ENCODE measurements around the gene PDE5A. TPM values are rescaled to one million over a fixed set of nuclear protein-coding genes. Genes with fewer than 3 reads are reported as not detected.

Gene PDE5A
- total RNA-seq, 1 experiment from 2014 or later, result 0.30 TPM

GRCh38 chr4:119655111-119655837 lies 26.7 kb upstream of the PDE5A start:
- H3K9me2 ChIP-seq (replicated peaks; ENCODE audit: insufficient read depth, low read length), result no peaks in the 10 kb centered on the region
- no peak overlapping the region for H3K4me2 ChIP-seq (ENCODE audit: low read depth, low read length, poor library complexity, severe bottlenecking)
- no peak overlapping the region for H2AFZ ChIP-seq (ENCODE audit: low read length)
- H4K20me1 ChIP-seq (ENCODE audit: insufficient read depth, low read depth, low read length), result no peaks in the 10 kb centered on the region
- no peaks in the 10 kb centered on the region for H3K9me3 ChIP-seq (ENCODE audit: low read length)
- H3K27ac ChIP-seq (ENCODE audit: low read length), result no peak overlapping the region
- H3K4me3 ChIP-seq (ENCODE audit: low read length), result no peak overlapping the region
- no peaks in the 10 kb centered on the region for H3K79me2 ChIP-seq (ENCODE audit: low read length)
- no peaks in the 10 kb centered on the region for H3K36me3 ChIP-seq (ENCODE audit: insufficient read depth, low read length)
- no peak for DNase-seq
- no peaks in the 10 kb centered on the region for H3K4me1 ChIP-seq (ENCODE audit: low read length)
- no peaks in the 10 kb centered on the region for H3K27me3 ChIP-seq (ENCODE audit: low read length)
- no peak overlapping the region for H3K9ac ChIP-seq (ENCODE audit: low read length)

GRCh38 chr4:119653990-119654389 lies 25.4 kb upstream of the PDE5A start:
- H3K27me3 ChIP-seq (ENCODE audit: low read length), result no peaks in the 10 kb centered on the region
- H3K4me1 ChIP-seq (ENCODE audit: low read length), result no peaks in the 10 kb centered on the region
- H3K79me2 ChIP-seq (ENCODE audit: low read length), result no peaks in the 10 kb centered on the region
- H3K4me2 ChIP-seq (ENCODE audit: low read depth, low read length, poor library complexity, severe bottlenecking), result no peak overlapping the region
- H3K4me3 ChIP-seq (ENCODE audit: low read length), result no peak overlapping the region
- no peak overlapping the region for H2AFZ ChIP-seq (ENCODE audit: low read length)
- no peaks in the 10 kb centered on the region for H4K20me1 ChIP-seq (ENCODE audit: insufficient read depth, low read depth, low read length)
- no peak for DNase-seq
- H3K27ac ChIP-seq (ENCODE audit: low read length), result no peak overlapping the region
- no peaks in the 10 kb centered on the region for H3K9me2 ChIP-seq (replicated peaks; ENCODE audit: insufficient read depth, low read length)
- H3K9ac ChIP-seq (ENCODE audit: low read length), result no peak overlapping the region
- no peaks in the 10 kb centered on the region for H3K36me3 ChIP-seq (ENCODE audit: insufficient read depth, low read length)
- no peaks in the 10 kb centered on the region for H3K9me3 ChIP-seq (ENCODE audit: low read length)

GRCh38 chr4:119652998-119653397 lies 24.4 kb upstream of the PDE5A start:
- no peak overlapping the region for H3K4me2 ChIP-seq (ENCODE audit: low read depth, low read length, poor library complexity, severe bottlenecking)
- no peaks in the 10 kb centered on the region for H3K27me3 ChIP-seq (ENCODE audit: low read length)
- H3K36me3 ChIP-seq (ENCODE audit: insufficient read depth, low read length), result no peaks in the 10 kb centered on the region
- H3K9ac ChIP-seq (ENCODE audit: low read length), result no peak overlapping the region
- no peaks in the 10 kb centered on the region for H3K9me2 ChIP-seq (replicated peaks; ENCODE audit: insufficient read depth, low read length)
- DNase-seq, result no peak
- H3K27ac ChIP-seq (ENCODE audit: low read length), result no peak overlapping the region
- no peak overlapping the region for H3K4me3 ChIP-seq (ENCODE audit: low read length)
- no peaks in the 10 kb centered on the region for H3K79me2 ChIP-seq (ENCODE audit: low read length)
- H4K20me1 ChIP-seq (ENCODE audit: insufficient read depth, low read depth, low read length), result no peaks in the 10 kb centered on the region
- no peaks in the 10 kb centered on the region for H3K4me1 ChIP-seq (ENCODE audit: low read length)
- H3K9me3 ChIP-seq (ENCODE audit: low read length), result no peaks in the 10 kb centered on the region
- H2AFZ ChIP-seq (ENCODE audit: low read length), result no peak overlapping the region

GRCh38 chr4:119648398-119648797 lies 19.8 kb upstream of the PDE5A start:
- no peak overlapping the region for H3K4me2 ChIP-seq (ENCODE audit: low read depth, low read length, poor library complexity, severe bottlenecking)
- H3K9ac ChIP-seq (ENCODE audit: low read length), result no peak overlapping the region
- H3K79me2 ChIP-seq (ENCODE audit: low read length), result no peaks in the 10 kb centered on the region
- DNase-seq, result no peak
- H2AFZ ChIP-seq (ENCODE audit: low read length), result no peak overlapping the region
- no peaks in the 10 kb centered on the region for H3K9me3 ChIP-seq (ENCODE audit: low read length)
- no peaks in the 10 kb centered on the region for H3K27me3 ChIP-seq (ENCODE audit: low read length)
- H4K20me1 ChIP-seq (ENCODE audit: insufficient read depth, low read depth, low read length), result no peaks in the 10 kb centered on the region
- H3K27ac ChIP-seq (ENCODE audit: low read length), result no peak overlapping the region
- no peaks in the 10 kb centered on the region for H3K36me3 ChIP-seq (ENCODE audit: insufficient read depth, low read length)
- no peaks in the 10 kb centered on the region for H3K9me2 ChIP-seq (replicated peaks; ENCODE audit: insufficient read depth, low read length)
- no peak overlapping the region for H3K4me3 ChIP-seq (ENCODE audit: low read length)
- no peaks in the 10 kb centered on the region for H3K4me1 ChIP-seq (ENCODE audit: low read length)

- no peak overlapping the region for H3K27ac ChIP-seq (ENCODE audit: low read length)
- no peak for DNase-seq
- H3K27me3 ChIP-seq (ENCODE audit: low read length), result no peaks in the 10 kb centered on the region
- H3K9me2 ChIP-seq (replicated peaks; ENCODE audit: insufficient read depth, low read length), result no peaks in the 10 kb centered on the region
- H3K4me1 ChIP-seq (ENCODE audit: low read length), result no peaks in the 10 kb centered on the region
- no peak overlapping the region for H3K9ac ChIP-seq (ENCODE audit: low read length)
- no peak overlapping the region for H3K4me2 ChIP-seq (ENCODE audit: low read depth, low read length, poor library complexity, severe bottlenecking)
- no peaks in the 10 kb centered on the region for H3K79me2 ChIP-seq (ENCODE audit: low read length)
- H2AFZ ChIP-seq (ENCODE audit: low read length), result no peak overlapping the region
- no peaks in the 10 kb centered on the region for H4K20me1 ChIP-seq (ENCODE audit: insufficient read depth, low read depth, low read length)
- no peaks in the 10 kb centered on the region for H3K9me3 ChIP-seq (ENCODE audit: low read length)
- H3K4me3 ChIP-seq (ENCODE audit: low read length), result no peak overlapping the region
- H3K36me3 ChIP-seq (ENCODE audit: insufficient read depth, low read length), result no peaks in the 10 kb centered on the region
Measured at GRCh38 chr4:119647558-119647957, 19.0 kb upstream of the PDE5A start.

- H3K9me3 ChIP-seq (ENCODE audit: low read length), result no peaks in the 10 kb centered on the region
- no peak overlapping the region for H3K4me3 ChIP-seq (ENCODE audit: low read length)
- no peaks in the 10 kb centered on the region for H3K9me2 ChIP-seq (replicated peaks; ENCODE audit: insufficient read depth, low read length)
- no peaks in the 10 kb centered on the region for H3K4me1 ChIP-seq (ENCODE audit: low read length)
- H2AFZ ChIP-seq (ENCODE audit: low read length), result no peak overlapping the region
- no peak overlapping the region for H3K27ac ChIP-seq (ENCODE audit: low read length)
- H3K4me2 ChIP-seq (ENCODE audit: low read depth, low read length, poor library complexity, severe bottlenecking), result no peak overlapping the region
- no peaks in the 10 kb centered on the region for H3K36me3 ChIP-seq (ENCODE audit: insufficient read depth, low read length)
- H3K27me3 ChIP-seq (ENCODE audit: low read length), result no peaks in the 10 kb centered on the region
- no peak for DNase-seq
- no peaks in the 10 kb centered on the region for H4K20me1 ChIP-seq (ENCODE audit: insufficient read depth, low read depth, low read length)
- no peaks in the 10 kb centered on the region for H3K79me2 ChIP-seq (ENCODE audit: low read length)
- H3K9ac ChIP-seq (ENCODE audit: low read length), result no peak overlapping the region
Measured at GRCh38 chr4:119646347-119647071, 17.9 kb upstream of the PDE5A start.

GRCh38 chr4:119643306-119644042 lies 14.9 kb upstream of the PDE5A start:
- Histone ChIP-seq H3K27ac (ENCODE audit: low read length) (no peak overlapping the region), H3K4me2 (ENCODE audit: low read depth, low read length, poor library complexity, severe bottlenecking) (no peak overlapping the region), H2AFZ (ENCODE audit: low read length) (no peak overlapping the region), H3K4me1 (ENCODE audit: low read length) (no peaks in the 10 kb centered on the region), H3K9me2 (replicated peaks; ENCODE audit: insufficient read depth, low read length) (no peaks in the 10 kb centered on the region), H3K9me3 (ENCODE audit: low read length) (no peaks in the 10 kb centered on the region), H3K79me2 (ENCODE audit: low read length) (no peaks in the 10 kb centered on the region), H3K9ac (ENCODE audit: low read length) (no peak overlapping the region), H3K4me3 (ENCODE audit: low read length) (no peak overlapping the region), H4K20me1 (ENCODE audit: insufficient read depth, low read depth, low read length) (no peaks in the 10 kb centered on the region), H3K27me3 (ENCODE audit: low read length) (no peaks in the 10 kb centered on the region), H3K36me3 (ENCODE audit: insufficient read depth, low read length) (no peaks in the 10 kb centered on the region)
- DNase-seq, result peak; percentile 29

GRCh38 chr4:119641765-119642164 lies 13.2 kb upstream of the PDE5A start:
- Histone ChIP-seq H3K9me2 (replicated peaks; ENCODE audit: insufficient read depth, low read length) (no peaks in the 10 kb centered on the region), H3K79me2 (ENCODE audit: low read length) (no peaks in the 10 kb centered on the region), H4K20me1 (ENCODE audit: insufficient read depth, low read depth, low read length) (no peaks in the 10 kb centered on the region), H3K36me3 (ENCODE audit: insufficient read depth, low read length) (no peaks in the 10 kb centered on the region), H3K4me3 (ENCODE audit: low read length) (no peak overlapping the region), H2AFZ (ENCODE audit: low read length) (no peak overlapping the region), H3K27me3 (ENCODE audit: low read length) (no peaks in the 10 kb centered on the region), H3K9me3 (ENCODE audit: low read length) (no peaks in the 10 kb centered on the region), H3K4me2 (ENCODE audit: low read depth, low read length, poor library complexity, severe bottlenecking) (no peak overlapping the region), H3K9ac (ENCODE audit: low read length) (no peak overlapping the region), H3K27ac (ENCODE audit: low read length) (no peak overlapping the region), H3K4me1 (ENCODE audit: low read length) (no peaks in the 10 kb centered on the region)
- DNase-seq, result no peak

Measured in Karpas-422 (cell line).